A549 treated with ZK216348 at 1 μM for 4 hours (cell line): ENCODE measurements around the gene SLC2A4. TPM values are rescaled to one million over a fixed set of nuclear protein-coding genes. Genes with fewer than 3 reads are reported as not detected.

Experiments
- total RNA-seq: library from RNA; stranded (reverse); fragments of 200-300 nt; extraction: Qiagen RNA extraction; gene quantifications from 5 replicates; pipeline ENCODE4 v1.2.3, GENCODE V29; 2022; ENCODE audit warnings: low read depth

SLC2A4 gene
- 0.20 to 0.42 TPM (median 0.27 TPM) in 5 replicates for total RNA-seq

DNA sequence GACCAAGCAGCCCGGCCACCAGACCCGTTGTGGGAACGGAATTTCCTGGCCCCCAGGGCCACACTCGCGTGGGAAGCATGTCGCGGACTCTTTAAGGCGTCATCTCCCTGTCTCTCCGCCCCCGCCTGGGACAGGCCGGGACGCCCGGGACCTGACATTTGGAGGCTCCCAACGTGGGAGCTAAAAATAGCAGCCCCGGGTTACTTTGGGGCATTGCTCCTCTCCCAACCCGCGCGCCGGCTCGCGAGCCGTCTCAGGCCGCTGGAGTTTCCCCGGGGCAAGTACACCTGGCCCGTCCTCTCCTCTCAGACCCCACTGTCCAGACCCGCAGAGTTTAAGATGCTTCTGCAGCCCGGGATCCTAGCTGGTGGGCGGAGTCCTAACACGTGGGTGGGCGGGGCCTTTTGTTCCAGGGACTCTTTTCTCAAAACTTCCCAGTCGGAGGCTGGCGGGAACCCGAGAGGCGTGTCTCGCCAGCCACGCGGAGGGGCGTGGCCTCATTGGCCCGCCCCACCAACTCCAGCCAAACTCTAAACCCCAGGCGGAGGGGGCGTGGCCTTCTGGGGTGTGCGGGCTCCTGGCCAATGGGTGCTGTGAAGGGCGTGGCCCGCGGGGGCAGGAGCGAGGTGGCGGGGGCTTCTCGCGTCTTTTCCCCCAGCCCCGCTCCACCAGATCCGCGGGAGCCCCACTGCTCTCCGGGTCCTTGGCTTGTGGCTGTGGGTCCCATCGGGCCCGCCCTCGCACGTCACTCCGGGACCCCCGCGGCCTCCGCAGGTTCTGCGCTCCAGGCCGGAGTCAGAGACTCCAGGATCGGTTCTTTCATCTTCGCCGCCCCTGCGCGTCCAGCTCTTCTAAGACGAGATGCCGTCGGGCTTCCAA, at the start of gene SLC2A4:
Gene SLC2A4 (plus strand): TSS at position 645 of the 879 bp plus-strand sequence. CDS start 217 bp downstream, at position 862.

DNA sequence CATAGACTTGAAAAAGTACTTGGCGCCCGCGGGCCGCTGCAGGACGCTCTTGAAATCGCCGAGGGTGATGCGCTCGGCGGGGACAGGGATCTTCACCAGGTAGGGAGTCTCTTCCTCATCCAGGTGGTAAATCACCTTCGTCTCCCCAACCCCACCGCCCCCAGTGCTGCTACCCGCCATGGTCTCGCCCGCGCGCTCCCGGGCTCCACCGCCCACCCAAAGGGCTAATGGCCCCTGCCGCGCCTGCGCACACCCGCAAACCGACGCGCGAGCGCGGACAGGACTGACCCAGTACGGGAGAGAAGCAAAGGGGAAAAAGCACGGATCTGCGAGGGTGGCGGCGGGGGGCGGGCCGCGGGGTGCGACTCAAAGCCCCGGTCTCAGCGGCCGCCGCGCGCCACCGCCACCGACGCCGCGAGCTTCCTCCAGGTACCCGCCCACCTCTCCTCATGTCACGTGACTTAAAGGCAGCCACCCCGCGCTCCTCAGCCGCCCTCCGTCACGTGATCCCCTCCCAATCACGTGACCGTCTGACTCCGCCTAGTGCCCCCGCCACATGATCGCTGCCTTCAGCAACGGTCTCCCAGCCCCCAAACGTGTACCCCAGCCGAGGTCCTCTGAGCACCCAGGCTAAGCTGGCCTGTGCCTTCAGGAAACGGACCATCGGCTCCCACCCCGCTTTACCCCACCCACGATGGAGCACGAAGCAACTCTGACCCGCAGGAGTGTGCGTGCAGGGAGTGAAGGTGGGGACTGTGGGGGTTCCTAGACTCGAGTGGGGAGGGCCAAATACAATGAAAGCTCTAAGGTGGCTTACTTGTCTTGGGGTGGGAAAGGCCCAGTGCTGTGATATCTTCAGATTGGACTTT, 47.2 kb upstream of the SLC2A4 start, which contains the start of gene DVL2:
Gene DVL2 (minus strand): TSS at position 435 of the 869 bp plus-strand sequence. CDS start 255 bp downstream, at position 180.

DNA sequence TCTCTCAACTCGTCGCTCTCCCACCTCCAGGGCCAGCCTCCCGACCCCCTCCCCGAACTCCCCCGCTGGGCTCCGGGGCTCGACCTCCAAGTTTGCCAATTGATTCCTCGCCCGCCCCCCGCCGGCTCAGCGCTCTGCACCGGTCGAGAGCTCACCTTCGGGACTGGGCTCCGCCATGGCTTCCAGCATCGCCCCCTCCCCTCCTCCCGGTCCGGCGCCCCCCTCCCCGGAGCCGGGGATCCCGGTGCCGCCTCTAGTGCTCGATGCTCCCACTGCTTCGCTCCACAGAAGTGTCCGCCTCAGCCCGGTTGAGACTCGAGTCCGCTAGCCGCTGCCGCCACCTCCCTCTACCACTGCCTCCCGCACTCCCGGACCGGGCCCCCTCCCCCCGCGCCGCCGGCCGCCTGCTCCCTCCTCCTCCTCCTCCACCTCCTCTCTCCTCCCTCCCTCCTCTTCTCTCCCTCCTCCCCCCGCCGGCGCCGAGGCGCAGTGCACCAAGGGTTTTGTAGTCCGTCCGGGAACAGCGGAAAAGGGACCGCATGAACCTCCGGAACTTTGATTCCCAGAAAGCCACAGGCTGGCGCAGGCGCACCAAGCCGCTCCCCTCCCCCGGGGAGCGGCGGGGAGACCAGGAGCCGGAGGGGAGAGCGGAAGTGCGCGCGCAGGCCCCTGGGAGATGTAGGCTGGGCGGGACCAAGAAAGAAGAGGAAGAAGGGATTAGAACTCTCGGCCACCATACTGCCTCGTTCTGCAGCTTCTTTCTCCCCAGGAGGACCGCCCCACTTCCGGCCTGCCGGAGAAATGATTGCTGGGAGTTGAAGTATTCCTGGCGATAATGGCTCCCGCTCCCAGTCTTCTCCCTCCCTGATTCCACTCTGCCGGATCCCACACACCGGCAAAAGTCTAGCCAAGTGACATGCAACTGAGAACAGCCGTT, 42.2 kb upstream of the SLC2A4 start, which contains the start of gene PHF23:
Gene PHF23 (minus strand): TSS at position 367 of the 937 bp plus-strand sequence. CDS start 178 bp downstream, at position 189.

GRCh38 chr17:7241783-7242716, 39.5 kb upstream of the SLC2A4 start, which contains the start of gene GABARAP:
Gene GABARAP, minus strand, starts transcription at chr17:7242449. Its CDS starts 119 bp downstream, at chr17:7242330.

DNA sequence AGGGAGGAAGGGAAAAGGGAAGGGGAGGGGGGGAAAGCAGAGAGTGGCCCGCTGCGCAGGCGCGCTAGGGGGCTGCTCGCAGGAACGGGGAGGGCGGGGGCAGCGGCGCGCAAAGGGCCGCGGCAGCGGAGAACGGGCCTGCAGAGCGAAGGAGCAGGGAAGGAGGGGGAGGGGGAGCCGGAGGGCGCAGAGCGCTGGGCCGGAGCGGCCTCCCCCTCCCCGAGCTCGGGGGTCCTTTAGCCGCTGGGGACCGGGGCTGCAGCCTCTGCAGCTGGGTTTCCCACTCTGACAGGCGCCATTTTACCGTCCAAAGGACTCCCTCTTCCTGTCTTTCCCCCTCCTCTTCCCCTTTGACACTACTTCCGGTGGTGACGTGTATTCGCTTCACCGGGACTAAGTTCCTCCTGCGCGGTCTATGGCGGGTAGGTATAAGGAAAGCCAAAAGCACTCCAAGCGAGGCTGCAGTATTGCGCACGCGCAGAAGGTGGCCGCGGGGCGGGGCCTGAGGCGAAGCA, 29.8 kb upstream of the SLC2A4 start, which contains the start of gene CTDNEP1:
Gene CTDNEP1 (minus strand): TSS at position 74 of the 515 bp plus-strand sequence. CDS start 438 bp downstream, outside the sequence.

GRCh38 chr17:7252176-7253043, 29.1 kb upstream of the SLC2A4 start, which contains the start of gene ELP5:
Gene ELP5, plus strand, starts transcription at chr17:7252215. Its CDS starts 336 bp downstream, at chr17:7252551.

GRCh38 chr17:7262192-7262934, 19.2 kb upstream of the SLC2A4 start, which contains the start of gene CLDN7:
Gene CLDN7, minus strand, starts transcription at chr17:7262478. Its CDS starts 435 bp downstream, at chr17:7262043.

DNA sequence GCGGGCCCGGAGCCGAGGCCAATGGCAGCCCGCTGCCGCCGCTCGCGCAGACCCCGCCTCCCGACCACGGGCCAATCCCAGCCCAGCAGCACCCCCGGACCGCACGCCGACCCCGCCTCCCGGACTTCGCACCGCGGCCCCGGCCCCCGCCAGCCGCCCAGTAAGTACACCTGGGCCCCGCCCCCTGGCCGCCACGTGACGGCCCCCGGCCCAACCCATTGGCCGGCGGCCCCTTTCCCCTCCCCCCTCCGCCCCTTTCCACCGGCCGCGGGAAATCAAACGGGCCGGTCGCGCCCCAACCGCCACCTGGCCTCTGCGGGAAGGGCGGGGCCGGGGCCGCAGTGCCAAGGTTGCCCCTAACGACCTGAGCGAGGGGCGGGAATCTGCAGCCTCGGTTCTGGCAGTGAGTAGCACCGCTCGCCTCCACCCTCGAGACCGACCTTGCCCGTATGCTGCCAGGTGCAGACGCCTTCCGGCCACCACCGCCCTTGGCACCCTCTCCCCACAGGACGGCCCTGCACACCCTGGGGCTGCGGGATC, 13.2 kb downstream of the SLC2A4 start, which contains the start of gene YBX2:
Gene YBX2 (minus strand): TSS at position 26 of the 540 bp plus-strand sequence. CDS start 139 bp downstream, outside the sequence.

GRCh38 chr17:7306911-7307685, 25.6 kb downstream of the SLC2A4 start, which contains the start of gene EIF5A:
Gene EIF5A, plus strand, starts transcription at chr17:7307628. Its CDS starts 2,008 bp downstream, at chr17:7309636.

GRCh38 chr17:7314719-7315569, 33.4 kb downstream of the SLC2A4 start, which contains the start of gene GPS2:
Gene GPS2, minus strand, starts transcription at chr17:7315360. Its CDS starts 308 bp downstream, at chr17:7315052.

GRCh38 chr17:7328840-7329373, 47.4 kb downstream of the SLC2A4 start, which contains the start of gene NEURL4:
Gene NEURL4, minus strand, starts transcription at chr17:7329335. Its CDS starts 23 bp downstream, at chr17:7329312.

DNA sequence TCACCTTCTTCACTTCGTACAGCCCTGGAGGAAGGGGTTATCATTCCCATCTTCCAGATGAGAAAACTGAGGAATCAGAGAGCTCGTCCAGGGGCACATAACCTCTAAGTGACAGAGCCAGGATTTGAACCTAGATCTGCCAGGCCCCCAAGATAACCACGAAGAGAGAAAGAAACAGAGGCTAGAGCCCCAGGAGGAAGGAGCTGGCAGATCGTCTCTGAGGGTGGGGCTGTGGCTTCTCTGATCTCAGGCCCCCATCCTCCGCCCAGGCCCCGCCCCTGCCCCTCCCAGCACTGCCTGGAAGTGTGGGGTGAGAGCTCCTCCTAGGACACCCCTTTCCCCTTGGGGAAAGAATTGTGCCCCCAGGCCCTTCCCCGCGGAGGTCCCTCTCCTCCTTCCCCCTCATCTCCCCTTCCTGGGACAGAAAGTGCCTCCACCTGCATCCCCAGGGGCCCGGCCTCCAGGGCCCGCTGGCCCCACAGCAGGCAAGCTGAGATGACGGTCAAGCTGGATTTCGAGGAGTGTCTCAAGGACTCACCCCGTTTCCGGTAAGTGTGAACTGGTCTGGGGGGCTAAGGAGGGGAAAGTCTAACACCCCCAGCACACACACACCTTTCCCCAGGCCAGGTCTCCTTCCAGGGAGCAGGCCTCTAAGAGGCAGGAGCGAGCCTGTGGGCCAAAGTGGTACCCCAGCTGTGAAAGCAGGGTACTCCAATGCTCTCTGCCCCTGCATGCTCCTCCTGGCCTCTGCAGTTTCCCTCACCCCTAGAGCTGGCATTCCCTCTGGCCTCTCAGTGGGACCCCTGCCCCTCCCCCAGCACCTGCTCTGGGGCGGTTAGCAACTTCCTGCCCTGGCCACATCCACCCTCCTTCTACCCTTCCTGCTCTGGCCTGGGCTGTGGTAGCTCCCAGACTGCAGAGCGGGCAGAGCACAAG, 55.0 kb downstream of the SLC2A4 start, which contains the start of gene ACAP1:
Gene ACAP1 (plus strand): TSS at position 290 of the 936 bp plus-strand sequence. CDS start 206 bp downstream, at position 496.

